ENCODE measurements around the gene ABCC12. TPM values are rescaled to one million over a fixed set of nuclear protein-coding genes. Genes with fewer than 3 reads are reported as not detected.
A peak's percentile ranks its signal among the peaks of the same experiment; 100 is the strongest.

Gene ABCC12
- total and polyA plus RNA-seq, 4 donors: not detected

DNA sequence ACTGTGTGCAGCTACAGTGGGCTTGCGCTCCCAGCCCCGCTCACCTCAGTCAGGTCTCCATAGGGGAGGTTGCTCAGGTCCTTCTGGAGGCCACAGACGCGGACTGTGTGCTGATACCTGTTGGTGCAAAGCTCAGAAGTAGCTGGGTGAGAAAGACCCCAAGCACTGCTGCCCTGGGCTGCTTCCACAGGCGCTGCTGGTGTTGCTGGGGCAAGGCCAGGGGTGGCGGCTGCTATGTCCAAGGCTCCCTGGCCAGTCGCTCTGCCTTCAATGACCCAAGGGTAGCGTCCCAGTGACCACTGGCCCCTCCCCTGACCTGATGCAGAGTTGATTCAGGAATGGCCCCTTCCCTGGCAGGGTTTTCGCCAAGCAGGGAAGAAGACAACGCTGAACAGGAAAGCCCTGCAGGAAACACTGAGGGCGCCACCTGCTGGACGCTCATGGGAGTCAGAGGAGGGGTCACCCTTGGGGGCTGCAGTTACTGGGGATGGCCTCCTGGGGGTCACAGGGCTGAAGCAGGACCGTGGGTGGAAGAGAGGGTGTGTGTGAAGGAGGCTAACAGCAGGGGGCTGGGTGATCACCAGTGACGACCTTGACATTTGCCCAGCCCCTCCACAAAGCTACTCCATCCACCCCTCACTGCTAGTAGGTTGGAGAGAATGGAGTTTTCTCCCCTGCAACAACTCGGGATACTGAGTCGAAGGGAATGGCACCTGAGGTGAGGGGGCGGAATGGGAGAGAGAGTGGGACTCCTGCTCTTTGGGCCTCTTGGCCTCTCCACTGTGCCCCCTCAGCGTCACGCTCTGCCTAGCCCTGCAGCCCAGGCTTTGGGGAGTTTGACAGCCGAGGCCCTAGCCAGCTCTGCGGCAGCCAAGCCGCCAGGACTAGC lies 38.3 kb downstream of the ABCC12 start:
- H3K36me3 ChIP-seq (ENCODE audit: control insufficient read depth in 4 of 4, insufficient read depth in 4 of 4, low read length in 4 of 4): no peaks in the 10 kb centered on the region
- peak; percentile 41 to 73 (median 50) for DNase-seq

DNA sequence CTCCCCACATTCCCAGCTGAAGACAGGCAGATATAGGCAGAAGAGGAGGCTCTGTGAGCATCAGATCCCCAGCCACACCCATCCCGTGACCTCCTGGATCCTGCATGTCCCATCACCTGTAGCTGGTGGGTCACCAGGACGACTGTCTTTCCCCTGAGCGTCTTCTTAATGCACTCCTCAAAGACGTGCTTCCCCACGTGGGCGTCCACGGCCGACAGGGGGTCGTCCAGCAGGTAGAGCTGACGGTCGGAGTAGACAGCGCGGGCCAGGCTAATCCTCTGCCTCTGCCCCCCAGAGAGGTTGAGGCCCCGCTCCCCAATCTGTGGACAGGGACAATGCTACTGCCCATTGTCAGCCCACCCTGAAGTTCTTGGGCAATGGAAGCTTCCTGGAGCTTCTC lies 40.5 kb downstream of the ABCC12 start:
- no peak overlapping the region for H3K9ac ChIP-seq (ENCODE audit: insufficient read depth in 1 of 2, low read length in 2 of 2)
- ATAC-seq (ENCODE audit: insufficient read depth, low FRiP score): no peak
- no peak overlapping the region for H3K4me3 ChIP-seq
- WGBS, 2 donors: 94% methylated on average over 14 of the region's 14 CpGs
- no peaks in the 10 kb centered on the region for H3K9me3 ChIP-seq (ENCODE audit: control insufficient read depth in 4 of 4, insufficient read depth in 3 of 4, low read length in 3 of 4)
- peaks cover 0 to 4% (median 0%) of the 10 kb centered on the region in 5 donors for H3K4me1 ChIP-seq (ENCODE audit: control insufficient read depth in 5 of 5, insufficient read depth in 5 of 5, low read length in 5 of 5)
- no peak overlapping the region for H3K27ac ChIP-seq (ENCODE audit: low read depth in 1 of 2, low read length in 1 of 2)
- TF ChIP-seq, protein P1, sequence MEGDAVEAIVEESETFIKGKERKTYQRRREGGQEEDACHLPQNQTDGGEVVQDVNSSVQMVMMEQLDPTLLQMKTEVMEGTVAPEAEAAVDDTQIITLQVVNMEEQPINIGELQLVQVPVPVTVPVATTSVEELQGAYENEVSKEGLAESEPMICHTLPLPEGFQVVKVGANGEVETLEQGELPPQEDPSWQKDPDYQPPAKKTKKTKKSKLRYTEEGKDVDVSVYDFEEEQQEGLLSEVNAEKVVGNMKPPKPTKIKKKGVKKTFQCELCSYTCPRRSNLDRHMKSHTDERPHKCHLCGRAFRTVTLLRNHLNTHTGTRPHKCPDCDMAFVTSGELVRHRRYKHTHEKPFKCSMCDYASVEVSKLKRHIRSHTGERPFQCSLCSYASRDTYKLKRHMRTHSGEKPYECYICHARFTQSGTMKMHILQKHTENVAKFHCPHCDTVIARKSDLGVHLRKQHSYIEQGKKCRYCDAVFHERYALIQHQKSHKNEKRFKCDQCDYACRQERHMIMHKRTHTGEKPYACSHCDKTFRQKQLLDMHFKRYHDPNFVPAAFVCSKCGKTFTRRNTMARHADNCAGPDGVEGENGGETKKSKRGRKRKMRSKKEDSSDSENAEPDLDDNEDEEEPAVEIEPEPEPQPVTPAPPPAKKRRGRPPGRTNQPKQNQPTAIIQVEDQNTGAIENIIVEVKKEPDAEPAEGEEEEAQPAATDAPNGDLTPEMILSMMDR (IDR thresholded peaks at IDR 0.05; ENCODE audit: control extremely low read depth, extremely low read depth): no peak
- DNase-seq: no peak
- no peaks in the 10 kb centered on the region for H3K36me3 ChIP-seq (ENCODE audit: control insufficient read depth in 4 of 4, insufficient read depth in 4 of 4, low read length in 4 of 4)
- no peaks in the 10 kb centered on the region for H3K27me3 ChIP-seq (ENCODE audit: control insufficient read depth in 3 of 3, insufficient read depth in 3 of 3, low read length in 2 of 3)

More for the DNA sequence above, 38.3 kb downstream of the ABCC12 start:
- no peaks in the 10 kb centered on the region for H3K27me3 ChIP-seq (ENCODE audit: control insufficient read depth in 3 of 3, insufficient read depth in 3 of 3, low read length in 2 of 3)
- peak; percentile 48 for ATAC-seq (ENCODE audit: insufficient read depth, low FRiP score)
- no peaks in the 10 kb centered on the region for H3K9me3 ChIP-seq (ENCODE audit: control insufficient read depth in 4 of 4, insufficient read depth in 3 of 4, low read length in 3 of 4)
- H3K27ac ChIP-seq (ENCODE audit: low read depth in 1 of 2, low read length in 1 of 2): no peak overlapping the region
- 63 to 72% methylated on average over 21 to 22 of the region's 22 CpGs for WGBS, 2 donors
- peaks cover 0 to 4% (median 0%) of the 10 kb centered on the region in 5 donors for H3K4me1 ChIP-seq (ENCODE audit: control insufficient read depth in 5 of 5, insufficient read depth in 5 of 5, low read length in 5 of 5)
- no peak overlapping the region for H3K9ac ChIP-seq (ENCODE audit: insufficient read depth in 1 of 2, low read length in 2 of 2)
- no peak overlapping the region for H3K4me3 ChIP-seq
- TF ChIP-seq, protein P1 (IDR thresholded peaks at IDR 0.05; ENCODE audit: control extremely low read depth, extremely low read depth): no peak

DNA sequence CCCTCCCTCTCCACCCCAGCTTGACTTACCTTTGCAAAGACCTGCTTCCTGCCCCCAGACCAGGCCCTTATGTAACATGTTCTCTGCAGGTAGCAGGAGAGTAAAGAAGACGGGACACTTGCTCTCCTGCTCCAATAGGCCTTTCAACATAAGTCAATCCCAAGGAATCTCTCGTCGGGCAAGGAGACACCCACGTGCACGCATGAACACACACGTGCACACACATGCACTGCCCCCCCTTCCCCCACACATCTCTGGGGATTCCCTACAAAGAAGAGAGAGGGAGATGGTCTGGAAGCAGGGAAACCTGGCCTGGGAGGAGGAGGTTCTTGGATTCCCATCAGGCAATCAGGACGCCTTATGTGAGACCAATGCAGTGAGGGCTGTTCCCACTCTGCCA lies 41.4 kb downstream of the ABCC12 start:
- 92 to 97% methylated on average over 7 of the region's 7 CpGs for whole genome bisulfite sequencing, 2 donors
- Histone ChIP-seq H3K27ac (ENCODE audit: low read depth in 1 of 2, low read length in 1 of 2) (no peak overlapping the region), H3K36me3 (ENCODE audit: control insufficient read depth in 4 of 4, insufficient read depth in 4 of 4, low read length in 4 of 4) (no peaks in the 10 kb centered on the region), H3K4me1 (ENCODE audit: control insufficient read depth in 5 of 5, insufficient read depth in 5 of 5, low read length in 5 of 5) (peaks cover 0 to 4% (median 0%) of the 10 kb centered on the region in 5 donors), H3K4me3 (no peak overlapping the region), H3K9ac (ENCODE audit: insufficient read depth in 1 of 2, low read length in 2 of 2) (no peak overlapping the region), H3K27me3 (ENCODE audit: control insufficient read depth in 3 of 3, insufficient read depth in 3 of 3, low read length in 2 of 3) (no peaks in the 10 kb centered on the region), H3K9me3 (ENCODE audit: control insufficient read depth in 4 of 4, insufficient read depth in 3 of 4, low read length in 3 of 4) (no peaks in the 10 kb centered on the region)
- TF ChIP-seq, protein P1 (IDR thresholded peaks at IDR 0.05; ENCODE audit: control extremely low read depth, extremely low read depth): no peak
- DNase-seq (no peak), ATAC-seq (ENCODE audit: insufficient read depth, low FRiP score) (no peak)

All from lung (tissue), 12 donors.